Activated T-helper 2 cell treated with anti-CD3 and anti-CD28 coated beads, Interferon-gamma antibody, Interleukin-2, Interleukin-4, amounts not matched to agents 10 μg/mL and 5 μg/mL and 100 μg/mL, durations not matched to agents 14 hours and 24 hours and 36 hours (primary cell): Measurements from ENCODE around the gene APLNR. TPM values are rescaled to one million over a fixed set of nuclear protein-coding genes. Genes with fewer than 3 reads are reported as not detected.
"Not testable (repeated sequence)": the region's sequence is repeated elsewhere in the genome, so short reads cannot be mapped to it uniquely, and the experiment has no call there.

Experiments
- DNase-seq: peaks from one replicate; pipeline ENCODE4 v3.0.0; 2021; ENCODE audit warnings: low spot score
- H3K27ac Mint-ChIP-seq: one replicate; pipeline ENCODE4 v1.8.0; 2021; ENCODE audit warnings: mixed read lengths
- H3K27me3 Mint-ChIP-seq: one replicate; pipeline ENCODE4 v1.8.0; 2021; ENCODE audit warnings: low read depth, mixed read lengths
- H3K36me3 Mint-ChIP-seq: one replicate; pipeline ENCODE4 v1.8.0; 2021; ENCODE audit warnings: low read depth, mixed read lengths
- H3K4me1 Mint-ChIP-seq: one replicate; pipeline ENCODE4 v1.8.0; 2021; ENCODE audit warnings: low read depth, mixed read lengths
- H3K4me3 Mint-ChIP-seq: one replicate; pipeline ENCODE4 v1.8.0; 2021; ENCODE audit warnings: low read depth, mild to moderate bottlenecking, moderate library complexity, mixed read lengths
- H3K9me3 Mint-ChIP-seq: one replicate; pipeline ENCODE4 v1.8.0; 2021; ENCODE audit warnings: mixed read lengths
- intact Hi-C: fragments of 100-400 bp; cut with micrococcal nuclease; formaldehyde crosslinking; loops from one replicate; pipeline ENCODE4 v1.15.1; 2023
- total RNA-seq: library from RNA; stranded (reverse); gene quantifications from 2 replicates; pipeline ENCODE4 v1.2.3, GENCODE V29; 2022

The APLNR gene
- not detected in 2 replicates for total RNA-seq

DNA sequence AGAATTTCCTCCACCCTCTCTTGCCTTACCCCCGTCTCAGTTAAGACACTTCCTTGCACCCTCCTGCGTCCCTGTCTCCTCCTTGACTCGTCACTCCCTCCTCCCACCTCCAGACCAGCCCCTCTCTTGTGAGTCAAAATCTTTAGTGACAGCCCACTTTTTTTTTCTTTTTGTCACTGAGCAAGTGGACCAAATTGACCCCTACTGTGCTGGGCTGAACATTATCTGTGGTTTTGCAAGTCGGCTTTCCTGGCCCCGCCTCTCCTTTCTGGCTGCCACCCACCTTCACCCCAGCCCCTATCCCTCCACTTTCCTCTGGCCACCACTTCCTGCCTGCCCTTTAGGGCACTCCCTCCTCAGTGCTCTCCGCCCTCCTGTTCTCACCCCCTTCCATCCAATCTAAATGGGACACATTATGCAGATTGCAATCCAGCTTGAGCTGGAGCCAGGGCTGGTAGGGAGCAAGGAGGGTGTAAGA, at the start of gene APLNR:
APLNR (minus strand) TSS at position 47 of the 478 bp plus-strand sequence. CDS start 246 bp downstream, outside the sequence.
- no peak for DNase-seq
- Mint-ChIP-seq H3K36me3 (no peaks in the 10 kb centered on the region), H3K27ac (no peak within 1 kb of the TSS), H3K4me1 (peaks cover 5% of the 10 kb centered on the region), H3K27me3 (peaks cover 32% of the 10 kb centered on the region), H3K4me3 (no peak within 1 kb of the TSS), H3K9me3 (no peaks in the 10 kb centered on the region)
- intact Hi-C loops: no loop called here

DNA sequence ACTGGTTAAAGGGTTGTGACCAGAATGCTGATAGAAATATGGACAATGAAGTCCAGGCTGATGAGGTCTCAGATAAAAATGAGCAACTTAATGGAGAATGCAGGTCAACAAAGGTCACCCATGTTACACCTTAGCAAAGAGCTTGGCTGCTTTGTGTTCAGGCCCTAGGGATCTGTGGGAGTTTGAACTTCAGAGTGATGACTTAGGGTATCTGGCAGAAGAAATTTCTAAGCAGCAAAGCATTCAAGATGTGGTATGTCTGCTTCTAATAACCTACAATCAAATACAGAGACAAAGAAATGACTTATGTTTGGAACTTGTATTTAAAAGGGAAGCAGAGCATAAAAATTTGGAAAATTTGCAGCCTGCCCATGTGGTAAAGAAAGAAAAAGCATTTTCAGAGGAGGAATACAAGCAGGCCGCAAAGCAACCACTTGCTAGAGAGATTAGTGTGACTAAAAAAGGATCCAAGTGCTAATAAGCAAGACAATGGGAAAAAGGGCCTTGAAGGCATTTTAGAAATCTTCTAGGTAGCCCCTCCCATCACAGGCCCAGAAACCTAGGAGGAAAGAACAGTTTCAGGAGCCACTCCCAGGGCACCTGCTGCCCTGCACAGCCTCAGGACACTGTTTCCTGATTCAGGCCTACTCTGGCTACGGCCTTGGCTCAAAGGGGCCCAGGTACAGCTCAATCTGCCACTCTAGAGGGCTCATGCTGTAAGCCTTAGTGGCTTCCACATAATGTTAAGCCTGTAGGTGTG, 46.4 kb upstream of the APLNR start:
- Mint-ChIP-seq H3K4me1 (no peaks in the 10 kb centered on the region), H3K9me3 (no peaks in the 10 kb centered on the region), H3K36me3 (no peaks in the 10 kb centered on the region), H3K27ac (no peak overlapping the region), H3K27me3 (peaks cover 7% of the 10 kb centered on the region), H3K4me3 (no peak overlapping the region)
- intact Hi-C loops: no loop called here
- DNase-seq: no peak

DNA sequence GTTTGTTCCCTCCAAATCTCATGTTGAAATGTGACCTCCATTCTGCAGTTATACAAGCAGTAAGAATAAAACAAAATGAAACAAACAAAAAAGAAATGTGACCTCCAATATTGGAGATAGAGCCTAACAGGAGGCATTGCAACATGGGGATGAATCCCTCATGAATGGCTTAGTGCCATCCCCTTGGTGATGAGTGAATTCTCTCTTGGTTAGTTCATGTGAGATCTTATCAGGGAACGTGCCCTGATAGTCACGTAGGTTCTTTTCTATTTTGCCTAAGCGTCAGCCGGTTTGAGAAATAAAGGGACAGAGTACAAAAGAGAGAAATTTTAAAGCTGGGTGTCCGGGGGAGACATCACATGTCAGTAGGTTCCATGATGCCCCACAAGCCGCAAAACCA, 44.5 kb upstream of the APLNR start:
- DNase-seq, H3K36me3 Mint-ChIP-seq, intact Hi-C loops, H3K4me3 Mint-ChIP-seq, H3K9me3 Mint-ChIP-seq, H3K27ac Mint-ChIP-seq, H3K4me1 Mint-ChIP-seq: not testable (repeated sequence)
- peaks cover 15% of the 10 kb centered on the region for H3K27me3 Mint-ChIP-seq

DNA sequence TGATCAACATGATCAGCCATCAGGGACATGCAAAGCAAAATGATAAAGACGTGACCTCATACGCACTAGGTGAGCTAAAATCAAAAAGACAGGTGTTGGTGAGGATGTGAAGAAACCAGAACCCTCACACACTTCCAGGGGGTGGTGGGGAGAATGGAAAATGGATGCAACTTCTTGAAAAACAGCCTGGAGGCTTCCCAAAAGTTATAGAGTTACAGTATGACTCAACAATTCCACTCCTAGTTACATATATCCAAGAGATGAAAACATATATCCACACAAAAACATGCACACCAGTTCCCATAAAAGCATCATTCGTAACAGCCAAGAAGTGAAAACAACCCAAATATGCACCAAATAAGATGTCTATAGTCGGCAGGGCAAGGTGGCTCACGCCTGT, 42.1 kb upstream of the APLNR start:
- intact Hi-C loops: no loop called here
- DNase-seq: no peak
- Mint-ChIP-seq H3K27ac (no peak overlapping the region), H3K36me3 (no peaks in the 10 kb centered on the region), H3K9me3 (no peaks in the 10 kb centered on the region), H3K4me1 (peaks cover 3% of the 10 kb centered on the region), H3K27me3 (peaks cover 20% of the 10 kb centered on the region), H3K4me3 (no peak overlapping the region)

DNA sequence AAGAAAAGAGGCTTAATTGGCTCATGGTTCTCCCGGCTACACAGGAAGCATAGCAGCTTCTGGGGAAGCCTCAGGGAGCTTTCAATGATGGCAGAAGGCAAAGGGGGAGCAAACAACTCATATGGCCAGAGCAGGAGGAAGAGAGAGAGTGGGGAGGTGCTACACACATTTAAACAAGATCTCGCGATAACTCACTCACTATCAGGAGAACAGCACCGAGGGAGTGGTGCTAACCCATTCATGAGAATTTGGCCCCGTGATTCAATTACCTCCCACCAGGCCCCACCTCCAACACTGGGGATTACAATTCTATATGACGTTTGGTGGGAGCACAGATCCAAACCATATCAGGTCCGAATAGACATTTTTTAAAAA, 41.7 kb upstream of the APLNR start:
- Mint-ChIP-seq H3K4me3 (no peak overlapping the region), H3K4me1 (peaks cover 3% of the 10 kb centered on the region), H3K27me3 (peaks cover 20% of the 10 kb centered on the region), H3K9me3 (no peaks in the 10 kb centered on the region), H3K27ac (no peak overlapping the region), H3K36me3 (no peaks in the 10 kb centered on the region)
- no peak for DNase-seq
- intact Hi-C loops: no loop called here

DNA sequence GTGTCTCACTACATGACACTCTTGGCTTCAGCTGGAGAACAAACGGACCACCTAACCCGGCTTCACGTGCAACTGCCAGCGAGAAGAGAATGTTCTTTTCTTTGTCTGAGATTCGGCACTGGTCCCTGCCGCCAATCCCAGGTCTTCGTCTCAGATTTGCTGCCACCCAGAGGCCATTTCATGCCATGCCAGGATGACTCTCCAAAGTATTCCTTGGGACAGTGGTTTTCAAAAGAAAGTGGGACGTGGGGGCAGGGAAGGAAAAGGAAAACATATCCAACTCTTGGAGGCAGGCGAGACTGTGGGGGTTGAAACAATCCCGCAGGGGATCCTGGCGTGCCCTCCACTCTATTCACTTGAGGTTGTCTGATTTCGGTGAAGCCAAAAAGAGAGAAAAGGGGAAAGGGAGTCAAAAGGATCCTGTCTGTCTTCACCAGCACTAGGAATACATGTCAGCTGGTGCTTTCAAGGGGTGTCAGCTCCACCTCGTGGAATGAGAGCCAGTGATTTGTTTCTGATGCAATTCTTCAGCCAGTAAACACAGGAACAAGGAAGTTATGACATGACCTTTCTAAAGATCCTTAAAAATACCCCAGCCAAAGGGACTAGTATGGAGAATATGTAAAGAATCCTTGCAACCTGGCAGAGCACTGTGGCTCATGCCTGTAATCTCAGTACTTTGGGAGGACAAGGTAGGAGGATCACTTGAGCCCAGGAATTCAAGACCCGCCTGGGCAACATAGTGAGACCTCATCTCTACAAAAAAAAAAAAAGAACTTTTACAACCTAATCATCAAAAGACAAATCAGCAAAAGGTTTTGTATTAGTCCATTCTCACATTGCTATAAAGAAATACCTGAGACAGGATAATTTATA, 41.0 kb upstream of the APLNR start:
- H3K4me3 Mint-ChIP-seq: no peak overlapping the region
- intact Hi-C loops: loop anchor here (1.0 kb wide), 1 partner anchor 437 kb away; no protein-coding TSS in a partner anchor
- H3K9me3 Mint-ChIP-seq: peaks cover 3% of the 10 kb centered on the region
- peaks cover 20% of the 10 kb centered on the region for H3K27me3 Mint-ChIP-seq
- H3K36me3 Mint-ChIP-seq: no peaks in the 10 kb centered on the region
- peaks cover 3% of the 10 kb centered on the region for H3K4me1 Mint-ChIP-seq
- no peak overlapping the region for H3K27ac Mint-ChIP-seq
- DNase-seq: peak; percentile 11

DNA sequence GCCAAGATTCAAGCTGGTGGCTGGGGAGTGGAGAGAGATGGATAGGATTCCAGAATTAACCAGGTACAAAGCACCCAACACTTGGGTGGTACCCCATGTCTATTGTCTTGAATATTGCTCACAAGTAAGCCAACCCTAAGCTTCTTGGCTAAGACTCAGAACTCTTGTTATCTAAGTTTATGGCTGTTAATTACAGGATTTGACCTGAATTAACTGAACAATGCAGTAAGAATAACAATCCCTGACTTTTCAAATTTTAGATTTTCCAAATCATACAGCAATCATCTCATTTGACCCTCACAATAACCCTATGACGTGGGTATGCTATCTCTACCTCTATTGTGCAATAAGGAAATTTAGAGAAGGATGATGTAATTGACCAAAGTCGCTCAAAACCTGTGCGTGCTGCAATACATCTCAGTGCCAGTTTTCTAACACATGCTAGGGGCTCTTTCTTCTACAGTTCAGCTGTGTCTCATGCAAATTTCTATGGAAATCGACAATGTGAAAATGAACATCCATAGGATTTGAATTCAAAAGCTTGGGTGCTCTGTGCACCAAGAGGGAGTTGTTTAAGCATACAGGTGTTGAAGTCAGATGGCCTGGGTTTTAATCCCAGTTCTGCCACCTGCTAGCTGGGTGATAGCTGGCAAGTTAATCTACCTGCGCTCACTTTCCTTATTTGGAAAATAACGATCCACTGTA, 40.1 kb upstream of the APLNR start:
- H3K36me3 Mint-ChIP-seq: no peaks in the 10 kb centered on the region
- H3K27me3 Mint-ChIP-seq: peaks cover 20% of the 10 kb centered on the region
- intact Hi-C loops: loop anchor here (1.0 kb wide), 1 partner anchor 436 kb away; no protein-coding TSS in a partner anchor
- peaks cover 3% of the 10 kb centered on the region for H3K9me3 Mint-ChIP-seq
- H3K4me1 Mint-ChIP-seq: peaks cover 3% of the 10 kb centered on the region
- H3K4me3 Mint-ChIP-seq: no peak overlapping the region
- H3K27ac Mint-ChIP-seq: no peak overlapping the region
- no peak for DNase-seq

DNA sequence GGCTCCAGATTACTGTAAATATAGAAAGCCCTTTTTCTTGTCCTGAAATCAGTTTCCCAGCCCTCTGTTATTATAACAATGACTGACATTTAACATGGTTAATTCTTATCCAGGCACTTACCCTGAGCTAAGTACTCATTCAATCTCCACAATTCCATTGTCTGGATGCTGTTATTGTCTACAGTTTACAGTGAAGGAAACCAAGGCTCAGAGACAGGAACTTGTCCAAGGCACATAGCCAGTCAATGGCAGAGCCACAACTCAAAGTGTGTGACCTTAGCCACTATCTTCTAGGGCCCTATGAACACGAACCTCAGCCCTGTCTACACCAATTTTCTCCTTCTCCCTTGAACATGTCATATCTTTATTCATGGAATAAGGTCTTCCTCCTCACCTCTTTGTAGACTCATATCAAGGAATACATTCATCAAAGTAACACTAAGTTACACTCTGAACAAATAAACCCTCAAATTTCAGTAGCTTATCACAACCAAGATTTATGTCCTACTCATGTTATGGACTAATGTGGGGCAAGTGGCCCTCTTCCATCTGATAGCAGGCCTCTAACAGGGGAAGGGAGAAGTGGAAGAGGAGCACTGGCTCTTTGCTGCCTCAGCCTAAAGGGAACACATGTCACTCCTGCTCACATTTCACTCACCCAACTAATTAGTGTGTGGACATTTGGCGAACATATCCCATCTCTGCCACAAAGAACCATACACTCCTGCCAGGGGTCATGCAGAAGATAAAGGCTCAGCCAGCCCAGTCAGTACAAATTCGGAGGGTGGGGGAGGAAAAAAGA, 39.3 kb upstream of the APLNR start:
- H3K4me3 Mint-ChIP-seq: no peak overlapping the region
- intact Hi-C loops: no loop called here
- no peak overlapping the region for H3K27ac Mint-ChIP-seq
- H3K27me3 Mint-ChIP-seq: peaks cover 21% of the 10 kb centered on the region
- peaks cover 3% of the 10 kb centered on the region for H3K4me1 Mint-ChIP-seq
- peaks cover 3% of the 10 kb centered on the region for H3K9me3 Mint-ChIP-seq
- DNase-seq: no peak
- no peaks in the 10 kb centered on the region for H3K36me3 Mint-ChIP-seq

DNA sequence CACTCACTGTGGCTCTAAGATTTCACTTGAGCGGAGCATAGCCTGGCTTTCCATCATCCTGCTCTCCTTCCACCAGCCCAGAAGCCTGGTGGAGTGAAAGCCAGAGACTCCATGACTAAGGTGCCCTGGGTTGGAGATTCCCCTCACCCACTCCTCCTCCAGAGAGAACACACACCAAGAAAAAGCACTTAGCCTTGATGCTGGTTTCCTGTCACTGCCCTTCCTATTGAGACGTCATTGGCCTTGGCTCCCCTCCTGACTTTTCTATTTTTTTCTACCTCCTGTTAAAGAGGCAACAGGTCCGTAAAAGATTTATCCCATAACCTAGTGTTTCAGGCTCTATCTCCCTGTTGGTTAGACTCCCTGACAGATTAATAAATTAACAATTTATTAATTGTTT, 38.5 kb upstream of the APLNR start:
- H3K27ac Mint-ChIP-seq: no peak overlapping the region
- no peak for DNase-seq
- peaks cover 3% of the 10 kb centered on the region for H3K4me1 Mint-ChIP-seq
- H3K9me3 Mint-ChIP-seq: peaks cover 3% of the 10 kb centered on the region
- intact Hi-C loops: no loop called here
- no peaks in the 10 kb centered on the region for H3K36me3 Mint-ChIP-seq
- H3K27me3 Mint-ChIP-seq: peaks cover 21% of the 10 kb centered on the region
- no peak overlapping the region for H3K4me3 Mint-ChIP-seq

DNA sequence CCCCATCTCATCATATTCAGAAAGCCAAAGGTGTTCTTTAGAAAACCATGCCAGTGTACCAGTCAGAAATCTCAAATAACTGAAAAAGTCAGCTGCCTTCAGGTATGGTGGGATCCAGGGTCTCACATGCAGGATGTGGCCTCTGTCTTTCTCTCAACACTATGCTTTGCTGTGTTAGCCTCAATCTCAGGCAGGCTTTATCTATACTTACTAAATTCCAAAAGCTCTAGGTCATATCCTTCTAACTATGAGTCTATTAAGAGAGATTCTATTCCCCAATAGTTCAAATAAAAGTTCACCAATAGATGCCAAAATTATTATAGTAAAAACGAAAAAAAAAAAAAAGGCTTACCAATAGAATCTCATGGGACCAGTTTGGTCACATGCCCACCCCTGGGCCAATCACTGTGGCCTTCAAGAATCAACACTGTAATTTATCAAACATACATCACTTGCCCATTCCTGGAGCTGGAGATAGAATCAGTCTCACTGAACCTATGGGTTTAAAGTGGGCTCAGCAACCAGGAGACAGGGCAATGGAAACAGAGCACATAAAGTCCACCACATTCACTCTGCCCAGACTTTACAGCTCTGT, 38.0 kb upstream of the APLNR start:
- no peak overlapping the region for H3K4me3 Mint-ChIP-seq
- peaks cover 3% of the 10 kb centered on the region for H3K9me3 Mint-ChIP-seq
- H3K4me1 Mint-ChIP-seq: peaks cover 3% of the 10 kb centered on the region
- DNase-seq: no peak
- H3K27ac Mint-ChIP-seq: no peak overlapping the region
- intact Hi-C loops: no loop called here
- no peaks in the 10 kb centered on the region for H3K36me3 Mint-ChIP-seq
- peaks cover 21% of the 10 kb centered on the region for H3K27me3 Mint-ChIP-seq

DNA sequence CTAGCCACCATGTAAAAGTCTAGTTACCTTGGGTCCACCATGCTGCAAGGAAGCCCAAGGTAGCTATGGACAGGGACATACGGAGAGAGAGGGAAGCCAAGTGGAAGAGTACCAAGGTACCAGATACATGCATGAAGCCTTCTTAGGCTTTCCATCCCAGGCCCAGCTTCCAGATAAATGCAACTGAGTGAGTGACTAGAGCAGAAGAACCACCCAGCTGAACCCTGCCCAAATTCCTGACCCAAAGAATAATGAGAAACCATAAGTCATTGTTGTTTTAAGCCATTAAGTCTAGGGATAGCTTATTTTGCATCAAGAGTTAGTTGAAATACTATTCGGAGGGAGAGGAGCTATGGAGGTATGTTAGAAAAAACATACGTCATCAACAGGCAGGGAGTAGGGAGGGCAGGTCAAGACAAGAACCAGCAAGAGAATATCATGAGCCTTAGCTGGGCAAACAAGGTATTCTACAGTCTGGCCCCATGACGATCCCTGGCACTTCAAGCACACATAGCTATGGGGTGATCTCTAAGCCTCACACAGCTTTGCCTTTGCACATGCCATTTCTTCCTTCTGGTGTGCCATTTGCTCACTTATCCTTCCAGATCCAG, 36.5 kb upstream of the APLNR start:
- H3K36me3 Mint-ChIP-seq: no peaks in the 10 kb centered on the region
- intact Hi-C loops: no loop called here

More for the DNA sequence above, 36.5 kb upstream of the APLNR start:
- no peak overlapping the region for H3K27ac Mint-ChIP-seq
- H3K9me3 Mint-ChIP-seq: peaks cover 3% of the 10 kb centered on the region
- H3K4me3 Mint-ChIP-seq: no peak overlapping the region
- peaks cover 14% of the 10 kb centered on the region for H3K27me3 Mint-ChIP-seq
- no peak for DNase-seq
- H3K4me1 Mint-ChIP-seq: peaks cover 3% of the 10 kb centered on the region
